NT2/D1 (cell line): ENCODE results near the gene MPG.

Source experiments
- SUZ12 ChIP-seq: IDR thresholded peaks from 2 replicates; pipeline ENCODE4 v1.6.1; 2011; ENCODE audit not compliant: insufficient read length, insufficient read depth; ENCODE audit errors: extremely low read depth
- ZNF274 ChIP-seq: IDR thresholded peaks from 2 replicates; pipeline ENCODE4 v1.6.1; 2011; ENCODE audit warnings: mild to moderate bottlenecking, low read depth, low read length

GRCh38 chr16:56231-56927, 21.6 kb upstream of the MPG start:
- TF ChIP-seq ZNF274: no peak
- no peak for TF ChIP-seq SUZ12
